DND-41 (cell line): ENCODE measurements around the gene SEBOX.

Experiments
- EZH2 ChIP-seq: IDR thresholded peaks from 3 replicates; pipeline ENCODE4 v1.6.1; 2012; ENCODE audit warnings: borderline replicate concordance, low read depth, mild to moderate bottlenecking, moderate library complexity, low read length, inconsistent platforms; ENCODE audit not compliant: severe bottlenecking
- TF ChIP-seq, protein P1 (sequence below): IDR thresholded peaks from 2 replicates; pipeline ENCODE4 v1.5.1; 2012; ENCODE audit warnings: borderline replicate concordance, low read length, moderate library complexity, mild to moderate bottlenecking; ENCODE audit not compliant: poor library complexity, severe bottlenecking; ENCODE audit errors: extremely low read depth

DNA sequence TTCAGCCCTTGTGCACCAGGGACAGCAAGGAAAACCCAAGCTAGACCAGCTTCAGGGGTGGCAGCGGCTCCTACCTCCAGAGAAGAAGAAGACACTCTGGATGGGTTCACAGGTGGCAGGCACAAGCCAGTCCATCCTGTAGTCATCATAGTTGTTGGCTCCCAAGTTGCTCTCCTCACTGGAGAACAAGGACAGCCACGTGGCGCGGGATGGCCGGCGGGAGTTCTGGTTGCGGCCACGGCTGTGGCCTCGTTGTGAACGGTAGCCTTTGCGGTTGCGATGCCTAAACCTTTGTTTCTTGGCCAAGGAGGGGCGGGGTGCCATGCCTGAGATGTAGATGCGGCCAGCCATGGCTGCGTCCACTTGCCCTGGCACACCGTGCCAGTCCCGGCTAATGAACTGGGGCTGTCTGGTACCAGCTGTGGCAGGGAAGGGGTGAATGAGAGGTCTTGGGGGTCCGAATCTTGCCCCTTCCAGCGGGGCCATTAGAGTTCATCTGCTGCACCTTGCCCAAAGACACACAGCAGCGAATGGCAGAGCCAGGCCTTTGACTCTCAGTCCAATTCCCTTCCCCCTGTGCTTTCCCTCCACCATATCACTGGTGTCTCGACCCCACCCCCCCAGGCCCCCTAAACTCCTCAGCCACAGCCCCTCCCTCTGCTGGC lies 2.8 kb upstream of the SEBOX start:
- TF ChIP-seq, protein P1, sequence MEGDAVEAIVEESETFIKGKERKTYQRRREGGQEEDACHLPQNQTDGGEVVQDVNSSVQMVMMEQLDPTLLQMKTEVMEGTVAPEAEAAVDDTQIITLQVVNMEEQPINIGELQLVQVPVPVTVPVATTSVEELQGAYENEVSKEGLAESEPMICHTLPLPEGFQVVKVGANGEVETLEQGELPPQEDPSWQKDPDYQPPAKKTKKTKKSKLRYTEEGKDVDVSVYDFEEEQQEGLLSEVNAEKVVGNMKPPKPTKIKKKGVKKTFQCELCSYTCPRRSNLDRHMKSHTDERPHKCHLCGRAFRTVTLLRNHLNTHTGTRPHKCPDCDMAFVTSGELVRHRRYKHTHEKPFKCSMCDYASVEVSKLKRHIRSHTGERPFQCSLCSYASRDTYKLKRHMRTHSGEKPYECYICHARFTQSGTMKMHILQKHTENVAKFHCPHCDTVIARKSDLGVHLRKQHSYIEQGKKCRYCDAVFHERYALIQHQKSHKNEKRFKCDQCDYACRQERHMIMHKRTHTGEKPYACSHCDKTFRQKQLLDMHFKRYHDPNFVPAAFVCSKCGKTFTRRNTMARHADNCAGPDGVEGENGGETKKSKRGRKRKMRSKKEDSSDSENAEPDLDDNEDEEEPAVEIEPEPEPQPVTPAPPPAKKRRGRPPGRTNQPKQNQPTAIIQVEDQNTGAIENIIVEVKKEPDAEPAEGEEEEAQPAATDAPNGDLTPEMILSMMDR = no peak
- TF ChIP-seq EZH2 = no peak
